GM18517 (cell line): ENCODE results near the gene RIPOR2.

Source experiments
- ATAC-seq: cut with Tn5 transposase; IDR thresholded peaks from one replicate; pipeline ENCODE4 v1.9.1; 2021; ENCODE audit warnings: mild to moderate bottlenecking, moderate library complexity; ENCODE audit not compliant: unreplicated experiment

The RIPOR2 gene, protein sequence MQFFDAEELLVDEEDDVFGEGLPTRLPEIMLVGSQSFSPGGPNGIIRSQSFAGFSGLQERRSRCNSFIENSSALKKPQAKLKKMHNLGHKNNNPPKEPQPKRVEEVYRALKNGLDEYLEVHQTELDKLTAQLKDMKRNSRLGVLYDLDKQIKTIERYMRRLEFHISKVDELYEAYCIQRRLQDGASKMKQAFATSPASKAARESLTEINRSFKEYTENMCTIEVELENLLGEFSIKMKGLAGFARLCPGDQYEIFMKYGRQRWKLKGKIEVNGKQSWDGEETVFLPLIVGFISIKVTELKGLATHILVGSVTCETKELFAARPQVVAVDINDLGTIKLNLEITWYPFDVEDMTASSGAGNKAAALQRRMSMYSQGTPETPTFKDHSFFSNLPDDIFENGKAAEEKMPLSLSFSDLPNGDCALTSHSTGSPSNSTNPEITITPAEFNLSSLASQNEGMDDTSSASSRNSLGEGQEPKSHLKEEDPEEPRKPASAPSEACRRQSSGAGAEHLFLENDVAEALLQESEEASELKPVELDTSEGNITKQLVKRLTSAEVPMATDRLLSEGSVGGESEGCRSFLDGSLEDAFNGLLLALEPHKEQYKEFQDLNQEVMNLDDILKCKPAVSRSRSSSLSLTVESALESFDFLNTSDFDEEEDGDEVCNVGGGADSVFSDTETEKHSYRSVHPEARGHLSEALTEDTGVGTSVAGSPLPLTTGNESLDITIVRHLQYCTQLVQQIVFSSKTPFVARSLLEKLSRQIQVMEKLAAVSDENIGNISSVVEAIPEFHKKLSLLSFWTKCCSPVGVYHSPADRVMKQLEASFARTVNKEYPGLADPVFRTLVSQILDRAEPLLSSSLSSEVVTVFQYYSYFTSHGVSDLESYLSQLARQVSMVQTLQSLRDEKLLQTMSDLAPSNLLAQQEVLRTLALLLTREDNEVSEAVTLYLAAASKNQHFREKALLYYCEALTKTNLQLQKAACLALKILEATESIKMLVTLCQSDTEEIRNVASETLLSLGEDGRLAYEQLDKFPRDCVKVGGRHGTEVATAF

DNA sequence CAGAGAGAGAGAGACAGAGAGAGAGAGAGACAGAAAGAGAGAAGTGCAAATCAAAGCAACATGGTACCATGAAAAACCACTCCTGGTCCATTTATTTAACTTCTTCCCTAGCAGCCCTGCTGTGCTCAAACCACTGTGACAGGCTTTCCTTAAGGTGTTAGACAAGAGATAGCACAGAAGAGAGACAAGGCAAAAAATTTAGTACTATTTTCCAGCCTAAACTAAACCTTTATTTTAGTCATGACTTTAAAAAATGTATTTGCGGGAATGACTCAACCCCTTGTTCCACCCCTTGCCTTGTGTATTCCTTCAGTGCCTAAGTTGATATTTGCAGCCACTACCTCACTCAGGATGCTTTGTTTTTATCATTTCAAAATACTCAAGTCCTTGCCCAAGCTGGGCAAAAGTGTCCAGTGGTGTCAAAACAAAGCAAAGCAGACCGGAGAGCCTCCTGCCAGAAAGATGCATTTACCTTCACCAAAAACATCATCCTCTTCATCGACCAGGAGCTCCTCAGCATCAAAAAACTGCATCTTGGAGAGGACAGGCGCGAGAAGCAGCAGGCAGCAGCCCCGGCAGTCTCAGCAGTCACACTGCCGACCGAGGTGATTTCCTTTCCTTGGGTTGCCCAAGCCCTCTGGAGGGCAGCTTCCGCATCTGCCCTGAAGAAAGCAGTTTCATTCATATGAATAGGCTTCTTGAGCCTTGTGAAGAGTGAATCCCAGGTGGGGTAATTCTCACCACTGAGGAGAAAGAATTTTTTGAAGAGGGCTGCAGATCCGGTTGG is at the start of gene RIPOR2:
TSS of gene RIPOR2 (minus strand) at position 595 of the 787 bp plus-strand sequence. CDS start at position 533, 62 bp downstream.
- peak; percentile 32 for ATAC-seq

DNA sequence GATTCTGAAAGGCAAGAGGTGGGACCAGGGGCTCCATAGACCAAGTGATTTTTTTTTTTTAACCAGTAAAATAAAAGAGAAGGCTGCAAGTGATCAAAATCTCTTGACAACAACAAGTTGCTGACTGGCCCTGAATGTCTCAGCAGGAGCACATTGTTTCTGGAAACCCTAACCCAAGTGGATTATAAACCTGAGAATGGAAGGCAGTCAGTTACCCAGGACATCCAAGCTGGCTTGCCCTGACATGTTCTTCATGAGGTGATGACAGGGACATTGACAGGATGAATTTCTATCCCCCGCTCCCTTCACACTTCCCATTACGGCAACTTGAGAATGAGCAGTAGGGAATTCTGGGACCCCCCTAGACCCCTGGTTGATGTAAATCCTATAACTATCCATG is 49.6 kb upstream of the RIPOR2 start:
- no peak for ATAC-seq

- no peak for ATAC-seq
These were observed 46.5 kb upstream of the RIPOR2 start for GRCh38 chr6:24982231-24982630.

GRCh38 chr6:24981386-24981760 is 45.6 kb upstream of the RIPOR2 start:
- no peak for ATAC-seq

GRCh38 chr6:24980507-24981385 is 45.0 kb upstream of the RIPOR2 start:
- ATAC-seq: no peak

DNA sequence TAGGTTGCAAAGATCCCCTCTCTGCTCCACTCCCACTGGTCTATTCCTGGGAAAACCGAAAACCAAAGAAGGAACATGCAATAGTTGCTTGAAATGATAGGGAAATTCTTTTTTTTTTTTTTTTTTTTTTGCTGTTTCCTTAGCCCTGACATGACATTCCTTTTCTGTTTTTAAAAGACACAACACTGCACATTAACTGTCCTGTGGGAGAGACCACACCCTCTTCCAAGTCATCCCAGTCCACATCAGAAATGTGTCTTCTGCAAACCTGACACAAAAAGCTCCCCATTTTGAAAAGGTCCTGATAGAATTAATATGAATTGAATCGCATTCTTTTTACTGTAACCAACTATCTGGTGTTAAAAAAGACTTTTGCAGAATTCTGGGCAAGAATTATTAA is 43.4 kb upstream of the RIPOR2 start:
- ATAC-seq: no peak

DNA sequence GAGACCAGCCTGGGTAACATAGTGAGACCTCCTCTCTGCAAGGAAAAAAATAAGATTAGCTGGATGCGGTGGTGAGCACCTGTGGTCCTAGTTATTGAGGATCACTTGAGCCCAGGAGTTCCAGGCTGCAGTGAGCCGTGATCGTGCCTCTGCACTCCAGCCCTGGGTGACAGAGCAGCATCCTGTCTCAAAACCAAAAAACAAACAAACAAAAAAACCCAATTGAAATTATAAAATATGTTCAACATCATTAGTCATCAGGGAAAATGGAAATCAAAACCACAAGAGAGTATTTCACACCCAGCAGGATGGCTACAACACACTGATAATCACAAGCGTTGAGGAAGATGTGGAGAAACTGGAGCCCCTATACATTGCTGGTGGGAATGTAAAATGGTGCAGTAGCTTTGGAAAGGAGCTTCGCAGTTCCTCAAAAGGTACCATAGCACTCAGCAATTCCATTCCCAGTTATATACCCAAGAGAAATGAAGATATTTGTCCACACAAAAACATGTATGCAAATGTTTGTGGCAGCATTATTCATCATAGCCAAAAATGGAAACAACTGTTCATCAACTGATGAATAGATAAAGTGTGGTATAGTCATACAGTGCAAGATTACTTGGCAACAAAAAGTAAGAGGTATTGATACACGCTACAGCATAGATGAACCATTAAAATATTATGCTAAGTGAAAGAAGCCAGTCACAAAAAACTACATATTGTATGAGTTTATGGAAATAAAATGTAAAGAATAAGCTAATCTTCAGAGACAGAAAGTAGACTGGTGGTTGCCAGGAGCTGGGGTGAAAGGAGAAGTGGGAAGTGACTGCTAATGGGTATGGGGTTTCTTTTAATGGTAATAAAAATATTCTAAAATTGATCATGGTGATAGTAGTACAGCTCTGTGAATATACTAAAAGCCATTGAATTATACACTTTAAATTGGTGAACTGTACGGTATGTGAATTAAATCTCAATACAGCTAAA is 38.7 kb upstream of the RIPOR2 start:
- peak; percentile 89 for ATAC-seq

DNA sequence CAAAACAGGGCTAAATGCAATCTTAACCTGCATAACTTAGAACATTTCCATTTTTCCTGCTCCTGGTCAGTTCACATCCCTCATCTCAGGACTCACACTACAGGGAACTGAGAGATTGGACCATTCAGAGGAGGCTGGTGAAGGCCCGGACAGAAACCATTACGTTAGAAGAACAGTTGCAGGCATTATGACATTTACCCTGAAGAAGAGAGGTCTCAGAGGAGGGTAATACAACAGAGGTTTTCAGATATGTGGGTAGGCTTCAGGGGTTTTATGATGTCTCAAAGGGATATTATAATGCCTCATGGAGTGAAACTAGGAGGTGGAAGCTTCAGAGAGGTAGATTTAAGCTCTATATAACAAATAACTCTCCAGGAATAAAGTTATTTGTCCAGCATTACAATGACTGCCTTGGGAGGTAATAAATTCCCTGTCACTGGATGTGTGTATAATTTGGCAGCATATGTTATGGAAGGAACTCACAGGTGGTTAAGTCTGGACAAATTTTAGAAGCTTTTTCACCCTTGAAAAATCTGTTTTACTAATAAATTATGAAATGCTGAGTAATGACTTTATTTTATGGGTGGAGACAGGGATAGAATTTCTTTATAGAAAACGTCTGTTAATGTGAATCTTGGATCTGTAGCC is 36.7 kb upstream of the RIPOR2 start:
- no peak for ATAC-seq

GRCh38 chr6:24971067-24971466 is 35.3 kb upstream of the RIPOR2 start:
- no peak for ATAC-seq

- no peak for ATAC-seq
These were observed 33.6 kb upstream of the RIPOR2 start for GRCh38 chr6:24969343-24969860.

GRCh38 chr6:24968783-24969182 is 33.0 kb upstream of the RIPOR2 start:
- no peak for ATAC-seq

GRCh38 chr6:24967211-24967610 is 31.5 kb upstream of the RIPOR2 start:
- no peak for ATAC-seq

- no peak for ATAC-seq
These were observed 30.6 kb upstream of the RIPOR2 start for GRCh38 chr6:24966381-24966780.

- ATAC-seq: no peak
These were observed 28.3 kb upstream of the RIPOR2 start for GRCh38 chr6:24963887-24964570.

DNA sequence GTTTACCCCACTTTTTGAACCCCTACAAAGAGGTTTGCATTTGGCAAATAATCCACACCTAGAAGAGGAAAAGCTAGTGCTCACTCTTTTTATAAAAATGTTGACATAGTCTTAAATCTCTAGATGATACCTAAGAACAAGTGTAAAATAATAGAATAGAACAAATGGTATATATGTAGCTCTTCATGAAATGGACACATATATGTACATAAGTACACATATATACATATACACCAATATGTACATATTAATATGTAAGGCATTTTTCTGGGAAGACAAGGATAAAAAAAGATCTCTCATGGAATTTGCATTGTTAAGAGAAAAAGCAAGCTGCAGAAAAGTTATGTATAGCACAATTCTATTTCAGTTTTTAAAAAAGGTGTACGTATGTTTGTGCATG is 27.6 kb upstream of the RIPOR2 start:
- ATAC-seq: no peak

- no peak for ATAC-seq
These were observed 26.1 kb upstream of the RIPOR2 start for GRCh38 chr6:24961852-24962251.

DNA sequence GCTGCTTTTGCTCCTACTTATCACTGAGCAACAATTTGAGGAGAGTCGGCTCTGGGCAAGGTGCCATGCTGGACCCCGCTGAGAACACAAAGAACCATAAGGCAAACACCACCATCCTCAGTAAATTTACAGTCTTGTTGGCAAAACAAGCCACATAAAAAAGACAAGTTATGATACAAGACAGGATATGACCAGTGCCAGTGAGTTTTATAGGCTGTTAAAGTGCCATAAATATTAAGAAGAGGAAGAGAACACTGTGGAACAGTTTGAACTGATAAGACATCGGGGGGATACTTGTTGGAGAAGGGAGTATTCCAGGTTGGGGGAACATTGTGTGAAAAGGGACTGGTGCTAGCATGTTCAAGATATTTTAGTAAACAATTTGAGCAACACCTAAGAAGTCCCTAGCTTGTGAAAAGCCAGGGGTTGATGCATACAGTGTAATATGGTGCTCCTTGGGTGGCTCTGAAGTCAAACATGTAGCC is 25.3 kb upstream of the RIPOR2 start:
- ATAC-seq: no peak
